IMR-90 (cell line): ENCODE data around the gene NES. TPM values are rescaled to one million over a fixed set of nuclear protein-coding genes. Genes with fewer than 3 reads are reported as not detected.

Experiments used
- ATAC-seq: fragments of 200-7000 bp; cut with Tn5 transposase; 2 replicates; pipeline ENCODE4 v1.9.1; 2020; ENCODE audit warnings: low read depth, mild to moderate bottlenecking, moderate library complexity
- BruUV-seq: library from RNA; stranded (reverse); fragments of 400-500 nt; replicated peaks from 2 replicates; lab custom pipeline; 2021; lab: Mats Ljungman, UMichigan
- CTCF ChIA-PET: fragments of 300-600 bp; formaldehyde crosslinking; extraction: SDS; loops from one replicate; lab custom pipeline; 2021; ENCODE audit warnings: antibody characterized with exemption; lab: Yijun Ruan, JAX
- POLR2A ChIA-PET: fragments of 300-600 bp; sonication (Branson Sonifier 250); formaldehyde crosslinking; loops from one replicate; lab custom pipeline; 2022; ENCODE audit warnings: antibody characterized with exemption; ENCODE audit not compliant: unreplicated experiment; lab: Charles Lee
- DNase-seq: peaks from one replicate; pipeline ENCODE4 v3.0.0; 2013
- H2AFZ ChIP-seq: replicated peaks from 2 replicates; pipeline ENCODE3; 2013; ENCODE audit warnings: low read length, mild to moderate bottlenecking; ENCODE audit not compliant: poor library complexity
- H2AK5ac ChIP-seq: 2 replicates; pipeline ENCODE4 v1.6.1; 2013; ENCODE audit warnings: low read depth, low read length, inconsistent platforms
- H2AK9ac ChIP-seq: replicated peaks from 2 replicates; pipeline ENCODE3; 2013; ENCODE audit warnings: mild to moderate bottlenecking, low read depth, low read length, moderate library complexity; ENCODE audit not compliant: poor library complexity
- H2BK120ac ChIP-seq: 2 replicates; pipeline ENCODE4 v1.6.1; 2013; ENCODE audit warnings: low read depth, low read length, inconsistent platforms
- H2BK15ac ChIP-seq: 3 replicates; pipeline ENCODE4 v1.6.1; 2013; ENCODE audit warnings: low read depth, low read length, inconsistent platforms
- H2BK20ac ChIP-seq: 2 replicates; pipeline ENCODE4 v1.6.1; 2013; ENCODE audit warnings: low read depth, mild to moderate bottlenecking, inconsistent platforms, low read length, moderate library complexity
- H2BK5ac ChIP-seq: 2 replicates; pipeline ENCODE4 v1.6.1; 2013; ENCODE audit warnings: mild to moderate bottlenecking, low read depth, low read length, inconsistent platforms; ENCODE audit not compliant: poor library complexity, severe bottlenecking
- H3K14ac ChIP-seq: replicated peaks from 2 replicates; pipeline ENCODE4 v1.6.1; 2013; ENCODE audit warnings: low read depth, low read length, inconsistent platforms
- H3K18ac ChIP-seq: 2 replicates; pipeline ENCODE4 v1.6.1; 2013; ENCODE audit warnings: low read depth, low read length, control low read depth
- H3K23ac ChIP-seq: 2 replicates; pipeline ENCODE4 v1.6.1; 2013; ENCODE audit warnings: low read depth, low read length, inconsistent platforms
- H3K27ac ChIP-seq: 2 replicates; pipeline ENCODE4 v1.5.1; 2013; ENCODE audit warnings: mild to moderate bottlenecking, control low read depth, low read length; ENCODE audit not compliant: insufficient read depth
- H3K27me3 ChIP-seq: 2 replicates; pipeline ENCODE4 v1.6.1; 2013; ENCODE audit warnings: low read length; ENCODE audit not compliant: control insufficient read depth, insufficient read depth
- H3K36me3 ChIP-seq: 2 replicates; pipeline ENCODE4 v1.6.1; 2013; ENCODE audit warnings: low read length, mixed read lengths; ENCODE audit not compliant: control insufficient read depth, insufficient read depth
- H3K4ac ChIP-seq: 2 replicates; pipeline ENCODE4 v1.6.1; 2013; ENCODE audit warnings: low read depth, low read length, inconsistent platforms
- H3K4me1 ChIP-seq: 2 replicates; pipeline ENCODE4 v1.6.1; 2013; ENCODE audit warnings: low read length, mixed read lengths; ENCODE audit not compliant: control insufficient read depth, insufficient read depth
- H3K4me2 ChIP-seq: 2 replicates; pipeline ENCODE4 v1.6.1; 2013; ENCODE audit warnings: low read depth, mild to moderate bottlenecking, control low read depth, low read length, moderate library complexity
- H3K4me3 ChIP-seq: 2 replicates; pipeline ENCODE4 v1.5.1; 2013; ENCODE audit warnings: low read depth, mild to moderate bottlenecking, control low read depth, low read length, moderate library complexity; ENCODE audit not compliant: insufficient read depth
- H3K56ac ChIP-seq: 2 replicates; pipeline ENCODE4 v1.6.1; 2013; ENCODE audit warnings: low read length, inconsistent platforms; ENCODE audit not compliant: insufficient read depth; ENCODE audit errors: extremely low read depth
- H3K79me1 ChIP-seq, 2 experiments: 2 replicates each; pipeline ENCODE4 v1.6.1; 2013; ENCODE audit warnings: low read length in 2 of 2, inconsistent platforms in 1 of 2, low read depth in 1 of 2
- H3K9ac ChIP-seq: 2 replicates; pipeline ENCODE4 v1.6.1; 2013; ENCODE audit warnings: low read depth, low read length, control low read depth
- H3K9me1 ChIP-seq: 2 replicates; pipeline ENCODE4 v1.6.1; 2013; ENCODE audit warnings: low read length, inconsistent platforms; ENCODE audit not compliant: insufficient read depth
- H3K9me3 ChIP-seq: 2 replicates; pipeline ENCODE4 v1.6.1; 2013; ENCODE audit warnings: low read length; ENCODE audit not compliant: control insufficient read depth, insufficient read depth
- H4K20me1 ChIP-seq: 2 replicates; pipeline ENCODE4 v1.6.1; 2013; ENCODE audit warnings: low read length, inconsistent platforms; ENCODE audit not compliant: insufficient read depth
- H4K5ac ChIP-seq: 2 replicates; pipeline ENCODE4 v1.6.1; 2013; ENCODE audit warnings: mild to moderate bottlenecking, low read depth, low read length, control low read depth
- H4K8ac ChIP-seq, 2 experiments: 2 replicates each; pipeline ENCODE4 v1.6.1; 2013; ENCODE audit warnings: low read depth in 2 of 2, low read length in 2 of 2, control low read depth in 1 of 2, inconsistent platforms in 1 of 2
- H4K91ac ChIP-seq: 2 replicates; pipeline ENCODE4 v1.6.1; 2013; ENCODE audit warnings: low read depth, low read length, inconsistent platforms; ENCODE audit not compliant: insufficient read depth
- CTCF ChIP-seq: conservative IDR thresholded peaks from 2 replicates; pipeline ENCODE4 v1.5.1; 2012; ENCODE audit warnings: mild to moderate bottlenecking, low read depth, low read length, improper control_type of control experiment
- ELK1 ChIP-seq: fragments of 150-350 bp; IDR thresholded peaks from 2 replicates; pipeline ENCODE4 v1.6.1; 2016; ENCODE audit warnings: low read depth, mild to moderate bottlenecking, low read length, moderate library complexity, borderline replicate concordance
- MAZ ChIP-seq: IDR thresholded peaks from 2 replicates; pipeline ENCODE4 v1.6.1; 2012; ENCODE audit warnings: low read depth, mild to moderate bottlenecking, low read length, improper control_type of control experiment, moderate library complexity, borderline replicate concordance
- SMC3 ChIP-seq: fragments of 150-350 bp; IDR thresholded peaks from 2 replicates; pipeline ENCODE4 v1.6.1; 2016; ENCODE audit warnings: low read depth, mild to moderate bottlenecking, antibody characterized with exemption, low read length, moderate library complexity
- WGBS, 2 experiments: methylation state at CpG; one replicate each; pipeline versions ENCODE4 v1.1.5 to v1.1.7; 2013; ENCODE audit warnings: missing lambda C conversion rate in 2 of 2; ENCODE audit not compliant: insufficient read length in 1 of 2; ENCODE audit errors: extremely low coverage in 2 of 2; 5-methylcytosine and 5-hydroxymethylcytosine counted together
- dilution Hi-C: fragments of 300-500 bp; cut with HindIII; formaldehyde crosslinking; loops from one replicate; pipeline ENCODE4 v1.14.3; 2018; ENCODE audit warnings: low sequenced_read_pairs; ENCODE audit not compliant: unreplicated experiment
- in situ Hi-C: fragments of 300-500 bp; cut with MboI; formaldehyde crosslinking; loops from 3 replicates; pipeline ENCODE4 v1.14.3; 2019; ENCODE audit warnings: low sequenced_read_pairs, inconsistent platforms, mixed read lengths
- intact Hi-C: fragments of 100-400 bp; cut with micrococcal nuclease; formaldehyde crosslinking; loops from 2 replicates; pipeline ENCODE4 v1.10.0; 2022
- polyA plus RNA-seq, 3 experiments: library from polyadenylated mRNA; depleted of rRNA; stranded (reverse); fragments of >200 nt; gene quantifications; 2 replicates each; pipeline ENCODE4 v1.2.3, GENCODE V29; 2012; ENCODE audit warnings: low replicate concordance in 1 of 3
- total RNA-seq: library from RNA; depleted of rRNA; stranded (reverse); fragments of >200 nt; gene quantifications from 2 replicates; pipeline ENCODE4 v1.2.3, GENCODE V29; 2012

The NES gene
- total and polyA plus RNA-seq, 2 of the 4 experiments (the other 2 are of a cell fraction): 25.3 to 40.1 TPM

DNA sequence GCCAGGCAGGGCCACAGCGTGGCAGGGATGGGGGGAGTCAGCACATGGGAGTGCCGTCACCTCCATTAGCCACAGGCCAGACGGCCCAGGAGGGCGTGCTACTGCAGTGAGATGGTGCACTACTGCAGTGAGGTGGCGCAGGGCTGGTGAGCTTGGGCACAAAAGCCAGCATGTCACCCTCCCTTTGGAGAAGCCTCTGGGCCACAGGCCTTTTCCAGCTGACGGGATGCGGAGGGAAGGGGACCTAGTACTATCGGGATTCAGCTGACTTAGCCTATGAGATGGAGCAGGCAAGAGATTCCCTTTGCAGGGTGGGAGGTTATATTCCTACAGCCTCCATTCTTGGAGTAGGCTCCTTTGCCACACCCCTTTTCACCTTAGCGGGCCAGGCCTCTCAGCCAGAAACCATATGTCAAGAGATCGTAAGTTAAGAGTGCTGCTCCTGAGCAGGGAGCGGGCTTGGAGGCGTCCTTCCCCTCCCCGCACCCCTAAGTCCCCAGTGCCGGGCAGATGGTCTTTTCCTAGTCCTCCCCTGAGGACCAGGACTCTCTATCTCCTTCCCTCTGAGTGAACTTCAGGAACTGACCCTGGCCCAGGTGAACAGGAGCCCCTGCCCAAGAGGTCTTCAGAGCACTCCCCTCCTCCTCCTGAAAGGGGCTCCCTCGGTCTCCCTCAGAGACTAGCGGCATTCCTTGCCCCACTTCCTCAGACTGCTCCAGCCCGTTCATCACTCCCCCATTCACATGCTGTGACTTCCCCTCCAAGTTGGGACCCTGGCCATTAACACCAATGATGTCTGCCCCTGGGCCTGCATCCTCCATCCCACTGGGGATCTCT, 8.2 kb downstream of the NES start:
- H2BK5ac ChIP-seq: no peak overlapping the region
- H4K91ac ChIP-seq: peak overlapping the region; percentile 58; the same call in 1 of the 2 replicates
- H3K9ac ChIP-seq: no peak overlapping the region
- no peak overlapping the region for H3K23ac ChIP-seq
- intact Hi-C loops: no loop called here
- peak overlapping the region; percentile 30; the same call in 1 of the 2 replicates for H2AK5ac ChIP-seq
- H3K27ac ChIP-seq: no peak overlapping the region
- H2BK15ac ChIP-seq: no peak overlapping the region
- CTCF ChIA-PET: no interaction called here
- H3K14ac ChIP-seq: no peak overlapping the region; the same call in 1 of the 2 replicates
- no peak overlapping the region for H4K5ac ChIP-seq
- H3K9me3 ChIP-seq: no peaks in the 10 kb centered on the region
- H3K4me1 ChIP-seq: peaks cover 36% of the 10 kb centered on the region
- no peak overlapping the region for H2BK120ac ChIP-seq
- no peak overlapping the region for H3K4me2 ChIP-seq
- TSS peak; percentile 69 for BruUV-seq
- H4K20me1 ChIP-seq: peaks cover 7% of the 10 kb centered on the region
- no peak overlapping the region for H2AK9ac ChIP-seq
- peaks cover 22% of the 10 kb centered on the region for H3K9me1 ChIP-seq
- H3K4ac ChIP-seq: peak overlapping the region; percentile 9; the same call in 1 of the 2 replicates
- POLR2A ChIA-PET: no interaction called here
- no peak for TF ChIP-seq SMC3
- no peak for TF ChIP-seq CTCF
- no peak for TF ChIP-seq MAZ
- no peak for TF ChIP-seq ELK1
- H3K4me3 ChIP-seq: no peak overlapping the region
- no peaks in the 10 kb centered on the region for H3K27me3 ChIP-seq
- no peak overlapping the region for H3K18ac ChIP-seq
- no peak overlapping the region for H3K56ac ChIP-seq
- H2BK20ac ChIP-seq: no peak overlapping the region
- 74% methylated on average over 6 of the region's 17 CpGs; no CpG with 5 or more reads in 1 of the 2 experiments for WGBS, 2 experiments
- ATAC-seq: no peak
- DNase-seq: no peak
- in situ Hi-C loops: no loop called here
- H4K8ac ChIP-seq: no peak overlapping the region; a peak in 1 of 4 replicates
- H3K79me1 ChIP-seq: peaks cover 1 to 45% of the 10 kb centered on the region in 2 experiments; a peak in 2 of 4 replicates
- H2AFZ ChIP-seq: peak overlapping the region; percentile 53
- dilution Hi-C loops: no loop called here
- peaks cover 10% of the 10 kb centered on the region for H3K36me3 ChIP-seq
